HCT116 (cell line): ENCODE measurements around the gene KMT2E. TPM values are rescaled to one million over a fixed set of nuclear protein-coding genes. Genes with fewer than 3 reads are reported as not detected.

Source experiments
- ATAC-seq: fragments of 200-7000 bp; cut with Tn5 transposase; 2 replicates; pipeline ENCODE4 v1.9.1; 2020; ENCODE audit warnings: mild to moderate bottlenecking, moderate library complexity
- BruUV-seq: library from RNA; stranded (reverse); fragments of 400-500 nt; replicated peaks from 2 replicates; lab custom pipeline; 2021; lab: Mats Ljungman, UMichigan
- CTCF ChIA-PET: fragments of 300-600 bp; sonication (Branson Sonifier 250); formaldehyde crosslinking; loops from one replicate; lab custom pipeline; 2021; ENCODE audit warnings: antibody characterized with exemption; lab: Charles Lee
- POLR2A ChIA-PET: fragments of 300-600, 350-600 bp; sonication (Branson Sonifier 250); formaldehyde crosslinking; loops from one replicate; lab custom pipeline; 2021; ENCODE audit warnings: antibody characterized with exemption; lab: Charles Lee
- RAD21 ChIA-PET, 2 experiments: fragments of 300-600 bp; sonication (Branson Sonifier 250); formaldehyde crosslinking; loops; one replicate each; lab custom pipeline; 2023; ENCODE audit warnings: low total read pairs in 2 of 2; ENCODE audit not compliant: uncharacterized antibody in 2 of 2, unreplicated experiment in 2 of 2, low non-redundant PET in 1 of 2; lab: Charles Lee
- DNase-seq: peaks from one replicate; pipeline ENCODE4 v3.0.0-alpha.2; 2010; ENCODE audit warnings: low read depth, low spot score
- H2AFZ ChIP-seq: fragments of 200-600 bp; shearing (Covaris generic), sonication (generic); 2 replicates; pipeline ENCODE4 v1.6.1; 2017; ENCODE audit warnings: low read depth, mixed run types, mixed read lengths, antibody characterized with exemption, low read length; ENCODE audit not compliant: poor library complexity, severe bottlenecking
- H3K27ac ChIP-seq: 2 replicates; pipeline ENCODE4 v1.5.1; 2012; ENCODE audit warnings: low read depth, low read length
- H3K27me3 ChIP-seq: fragments of 200-600 bp; sonication (generic); 2 replicates; pipeline ENCODE4 v1.6.1; 2016; ENCODE audit warnings: mixed run types, low read length, mixed read lengths; ENCODE audit not compliant: insufficient read depth
- H3K36me3 ChIP-seq, 2 experiments: fragments of 200-500 bp in 1 of 2; fragments of 200-600 bp in 1 of 2; sonication (Bioruptor generic) in 1 of 2; sonication (generic) in 1 of 2; 2 replicates each; pipeline versions ENCODE4 v1.5.1 to v1.6.1; 2014 to 2016; ENCODE audit warnings: low read length in 2 of 2, inconsistent platforms in 1 of 2, mixed read lengths in 1 of 2, mixed run types in 1 of 2; ENCODE audit not compliant: insufficient read depth in 2 of 2, control insufficient read depth in 1 of 2
- H3K4me1 ChIP-seq, 2 experiments: fragments of 200-600 bp in 1 of 2; sonication (generic) in 1 of 2; 2 replicates each; pipeline versions ENCODE4 v1.5.1 to v1.6.1; 2012 to 2017; ENCODE audit warnings: low read length in 2 of 2, inconsistent platforms in 1 of 2, mild to moderate bottlenecking in 1 of 2, mixed read lengths in 1 of 2, mixed run types in 1 of 2, moderate library complexity in 1 of 2; ENCODE audit not compliant: insufficient read depth in 2 of 2, control insufficient read depth in 1 of 2
- H3K4me2 ChIP-seq: fragments of 200-600 bp; sonication (generic); 2 replicates; pipeline ENCODE4 v1.6.1; 2017; ENCODE audit warnings: mixed run types, low read length, mixed read lengths
- H3K4me3 ChIP-seq, 2 experiments: fragments of 200-600 bp in 1 of 2; sonication (generic) in 1 of 2; replicated peaks in 1 of 2; 2 replicates each; pipeline ENCODE4 v1.5.1; 2011 to 2016; ENCODE audit warnings: low read length in 2 of 2, control low read depth in 1 of 2, low read depth in 1 of 2, mild to moderate bottlenecking in 1 of 2, mixed read lengths in 1 of 2, mixed run types in 1 of 2
- H3K79me2 ChIP-seq: fragments of 200-600 bp; sonication (generic); 2 replicates; pipeline ENCODE4 v1.6.1; 2017; ENCODE audit warnings: mild to moderate bottlenecking, mixed run types, low read length, moderate library complexity, mixed read lengths; ENCODE audit not compliant: insufficient read depth
- H3K9ac ChIP-seq: fragments of 200-600 bp; sonication (generic); 2 replicates; pipeline ENCODE4 v1.6.1; 2016; ENCODE audit warnings: low read length, mixed read lengths
- H3K9me2 ChIP-seq: fragments of 200-600 bp; sonication (generic), shearing (Covaris generic); 2 replicates; pipeline ENCODE4 v1.6.1; 2017; ENCODE audit warnings: mixed run types, mild to moderate bottlenecking, moderate library complexity; ENCODE audit not compliant: insufficient read depth
- H3K9me3 ChIP-seq, 2 experiments: fragments of 200-500 bp in 1 of 2; fragments of 200-600 bp in 1 of 2; sonication (Bioruptor generic) in 1 of 2; sonication (generic) in 1 of 2; 2 replicates each; pipeline ENCODE4 v1.6.1; 2014 to 2017; ENCODE audit warnings: low read length in 2 of 2, mixed read lengths in 2 of 2, inconsistent platforms in 1 of 2, low read depth in 1 of 2, mild to moderate bottlenecking in 1 of 2, mixed run types in 1 of 2, moderate library complexity in 1 of 2; ENCODE audit not compliant: control insufficient read depth in 1 of 2, insufficient read depth in 1 of 2
- H4K20me1 ChIP-seq: fragments of 200-600 bp; sonication (generic), shearing (Covaris generic); 2 replicates; pipeline ENCODE4 v1.6.1; 2017; ENCODE audit warnings: mixed run types, mild to moderate bottlenecking, moderate library complexity; ENCODE audit not compliant: insufficient read depth
- ATF3 ChIP-seq: IDR thresholded peaks from 2 replicates; pipeline ENCODE4 v1.6.1; 2012
- EGR1 ChIP-seq: IDR thresholded peaks from 2 replicates; pipeline ENCODE4 v1.6.1; 2012; ENCODE audit warnings: low read depth
- EZH2phosphoT487 ChIP-seq: fragments of 200-600 bp; IDR thresholded peaks from 2 replicates; pipeline ENCODE4 v1.6.1; 2018; ENCODE audit warnings: antibody characterized with exemption, borderline replicate concordance
- RAD21 ChIP-seq: IDR thresholded peaks from 2 replicates; pipeline ENCODE4 v1.6.1; 2012; ENCODE audit warnings: low read depth, mild to moderate bottlenecking
- SIN3A ChIP-seq: IDR thresholded peaks from 2 replicates; pipeline ENCODE4 v1.6.1; 2012; ENCODE audit warnings: low read depth
- SP1 ChIP-seq: IDR thresholded peaks from 2 replicates; pipeline ENCODE4 v1.6.1; 2012; ENCODE audit warnings: low read depth
- YY1 ChIP-seq: IDR thresholded peaks from 2 replicates; pipeline ENCODE4 v1.6.1; 2011; ENCODE audit warnings: low read length, low read depth, moderate library complexity, mild to moderate bottlenecking; ENCODE audit not compliant: insufficient replicate concordance; ENCODE audit errors: extremely low read depth
- intact Hi-C: fragments of 100-400 bp; cut with micrococcal nuclease; formaldehyde crosslinking; loops from 2 replicates; pipeline ENCODE4 v1.10.0; 2022
- total RNA-seq: library from RNA; stranded (reverse); gene quantifications from one replicate; pipeline ENCODE4 v1.2.1, GENCODE V29; 2021; ENCODE audit not compliant: unreplicated experiment

KMT2E gene
- total RNA-seq, 1 experiment from 2014 or later, result 39.8 TPM

GRCh38 chr7:104990983-104991382 lies 23.0 kb upstream of the KMT2E start:
- ChIA-PET CTCF (interaction anchor here (1.1 to 1.6 kb wide), 2 partner anchors 10 to 439 kb away, joined by 3 to 4 read pairs; no protein-coding TSS in a partner anchor), POLR2A (no interaction called here), RAD21 (no interaction called here)
- TF ChIP-seq ATF3, result no peak
- Histone ChIP-seq H3K9ac (no peak overlapping the region), H3K9me2 (no peaks in the 10 kb centered on the region), H4K20me1 (peaks cover 9% of the 10 kb centered on the region; the same call in 1 of the 2 replicates), H3K9me3 (no peaks in the 10 kb centered on the region), H3K4me3 (no peak overlapping the region), H3K27ac (no peak overlapping the region), H3K4me1 (peaks cover 0 to 7% of the 10 kb centered on the region in 2 experiments; a peak in 1 of 4 replicates), H2AFZ (no peak overlapping the region), H3K4me2 (no peak overlapping the region), H3K27me3 (no peaks in the 10 kb centered on the region), H3K36me3 (no peaks in the 10 kb centered on the region), H3K79me2 (peaks cover 13% of the 10 kb centered on the region)
- no peak for ATAC-seq
- intact Hi-C loops, result no loop called here
- no peak for DNase-seq
- BruUV-seq, result no TSS peak

- ChIA-PET RAD21 (no interaction called here), CTCF (no interaction called here), POLR2A (no interaction called here)
- Histone ChIP-seq H3K9me2 (no peaks in the 10 kb centered on the region), H3K36me3 (no peaks in the 10 kb centered on the region), H4K20me1 (peaks cover 15% of the 10 kb centered on the region; the same call in 1 of the 2 replicates), H3K79me2 (no peaks in the 10 kb centered on the region; the same call in none of the 2 replicates), H3K4me1 (peaks cover 0 to 6% of the 10 kb centered on the region in 2 experiments; a peak in 1 of 4 replicates), H3K4me2 (no peak overlapping the region), H3K9me3 (no peaks in the 10 kb centered on the region), H3K9ac (no peak overlapping the region), H3K27me3 (no peaks in the 10 kb centered on the region), H3K4me3 (no peak overlapping the region), H2AFZ (no peak overlapping the region), H3K27ac (no peak overlapping the region)
- TF ChIP-seq RAD21 (no peak), EZH2phosphoT487 (no peak), EGR1 (no peak), YY1 (no peak), ATF3 (no peak), SP1 (no peak), SIN3A (no peak)
- no TSS peak for BruUV-seq
- no peak for DNase-seq
- intact Hi-C loops, result no loop called here
- no peak for ATAC-seq
Observed at GRCh38 chr7:104992306-104992705, 21.7 kb upstream of the KMT2E start.
